HG03066 (cell line): ENCODE measurements around the gene TPRG1L.
A peak's percentile ranks its signal among the peaks of the same experiment; 100 is the strongest.
"Not testable (repeated sequence)": the region's sequence is repeated elsewhere in the genome, so short reads cannot be mapped to it uniquely, and the experiment has no call there.

Source experiments
- ATAC-seq: cut with Tn5 transposase; IDR thresholded peaks from one replicate; pipeline ENCODE4 v1.9.1; 2021; ENCODE audit warnings: low read depth; ENCODE audit not compliant: unreplicated experiment

The TPRG1L gene

GRCh38 chr1:3624200-3625136 lies at the start of gene TPRG1L:
TPRG1L (plus strand) TSS chr1:3625015; CDS start chr1:3625073, 58 bp downstream.
- ATAC-seq: peak; percentile 90

- ATAC-seq: not testable (repeated sequence)
Measured at GRCh38 chr1:3575515-3575914, 49.3 kb upstream of the TPRG1L start.

DNA sequence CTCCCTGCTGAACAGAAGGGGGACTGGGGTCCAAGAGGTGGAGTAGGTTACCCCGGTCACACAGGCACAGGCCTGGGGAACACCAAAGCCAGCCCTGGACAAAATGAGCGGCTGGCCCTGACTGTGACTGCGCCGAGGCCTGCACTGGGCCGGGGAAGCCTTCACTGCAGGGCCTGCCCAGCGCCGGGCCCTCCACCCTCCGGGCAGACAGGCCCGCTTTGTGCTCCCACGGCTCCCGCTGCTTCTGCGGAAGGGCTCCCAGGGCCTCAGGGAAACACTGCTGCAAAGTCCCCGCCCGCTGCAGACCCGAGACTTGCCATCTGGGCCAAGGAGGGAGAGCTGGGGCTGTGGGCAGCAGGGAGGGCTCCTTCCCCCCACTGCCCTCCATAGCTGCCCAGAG lies 48.8 kb upstream of the TPRG1L start:
- no peak for ATAC-seq

DNA sequence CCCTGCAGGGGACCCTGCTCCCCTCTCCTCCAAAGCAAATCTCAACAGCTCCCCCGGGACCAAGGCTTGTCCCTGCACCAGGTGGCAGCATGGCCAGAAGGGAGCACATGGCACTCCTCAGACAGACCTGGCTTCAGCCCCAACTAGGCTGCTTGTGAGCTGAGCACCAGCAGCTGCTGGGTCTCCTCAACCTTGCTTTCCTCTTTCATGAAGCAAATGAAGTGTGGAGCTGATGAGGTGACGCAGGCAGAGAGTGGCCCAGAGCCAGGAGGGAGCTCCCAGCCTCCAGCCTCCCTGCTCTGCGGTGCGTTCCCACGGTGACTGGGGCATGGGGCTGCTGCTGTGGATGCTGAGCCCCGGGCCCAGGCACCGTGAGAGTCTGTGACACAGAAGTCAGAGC lies 47.5 kb upstream of the TPRG1L start:
- ATAC-seq: no peak

GRCh38 chr1:3577711-3578432 lies 46.9 kb upstream of the TPRG1L start:
- no peak for ATAC-seq

DNA sequence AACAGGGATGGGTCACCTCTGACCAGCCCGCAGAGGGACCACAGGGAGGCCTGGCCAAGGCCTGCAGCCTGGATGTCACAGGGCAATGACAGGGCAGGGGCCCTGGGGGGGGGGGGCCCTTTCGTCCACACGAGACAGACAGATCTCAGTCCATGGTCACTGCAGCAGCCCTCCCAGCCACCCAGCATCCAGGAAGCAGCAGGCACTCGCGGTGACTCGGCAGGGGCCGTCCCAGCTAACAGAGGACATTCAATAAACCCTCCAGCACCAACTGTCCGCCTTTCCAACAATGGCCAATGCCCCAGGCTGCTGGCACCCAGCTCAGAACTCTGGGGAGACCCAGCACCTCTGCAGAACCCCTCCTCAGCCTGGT lies 46.4 kb upstream of the TPRG1L start:
- no peak for ATAC-seq

GRCh38 chr1:3578906-3579305 lies 45.9 kb upstream of the TPRG1L start:
- no peak for ATAC-seq

- ATAC-seq: no peak
Measured at GRCh38 chr1:3579626-3580025, 45.2 kb upstream of the TPRG1L start.

DNA sequence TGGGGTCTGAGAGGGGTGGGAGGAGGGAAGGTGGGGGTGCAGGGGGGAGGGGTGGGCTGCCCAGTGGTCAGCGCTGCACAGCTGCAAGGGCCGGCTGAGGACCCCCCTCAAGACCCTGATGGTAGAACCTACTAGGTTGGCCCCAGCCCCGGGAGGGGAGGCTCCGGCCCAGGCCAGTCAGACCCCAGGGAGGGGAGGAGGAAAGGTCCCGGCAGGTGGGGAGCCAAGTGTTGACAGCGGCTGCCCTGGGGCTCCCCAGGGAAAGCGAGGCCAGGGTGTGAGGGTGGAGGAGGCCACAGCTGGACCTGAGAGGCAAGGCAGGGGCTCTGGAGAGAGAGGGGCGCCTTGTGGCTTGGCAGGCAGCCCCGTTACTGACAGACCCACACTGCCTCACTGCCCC lies 44.6 kb upstream of the TPRG1L start:
- no peak for ATAC-seq

GRCh38 chr1:3581296-3582036 lies 43.3 kb upstream of the TPRG1L start:
- ATAC-seq: no peak

- ATAC-seq: not testable (repeated sequence)
Measured at GRCh38 chr1:3583751-3584150, 41.1 kb upstream of the TPRG1L start.

- no peak for ATAC-seq
Measured at GRCh38 chr1:3584915-3585314, 39.9 kb upstream of the TPRG1L start.

GRCh38 chr1:3585353-3585868 lies 39.4 kb upstream of the TPRG1L start:
- not testable (repeated sequence) for ATAC-seq

GRCh38 chr1:3585940-3586568 lies 38.8 kb upstream of the TPRG1L start:
- no peak for ATAC-seq

GRCh38 chr1:3586986-3587759 lies 37.6 kb upstream of the TPRG1L start:
- no peak for ATAC-seq

DNA sequence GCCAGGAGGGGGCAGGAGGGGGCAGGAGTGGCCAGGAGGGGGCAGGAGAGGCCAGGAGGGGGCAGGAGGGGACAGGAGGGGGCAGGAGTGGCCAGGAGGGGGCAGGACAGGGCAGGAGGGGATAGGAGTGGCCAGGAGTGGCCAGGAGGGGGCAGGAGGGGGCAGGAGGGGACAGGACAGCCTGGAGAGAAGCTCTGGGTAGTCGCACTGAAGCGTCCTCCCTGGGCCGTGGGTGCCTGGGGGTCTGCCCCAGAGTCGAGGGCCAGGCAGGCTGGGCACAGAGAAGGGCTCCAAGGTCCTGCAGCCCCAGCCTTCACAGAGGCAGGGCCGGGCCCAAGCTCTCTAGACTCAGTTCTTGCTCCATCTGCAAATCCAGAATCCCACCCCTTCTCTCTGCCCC lies 36.4 kb upstream of the TPRG1L start:
- ATAC-seq: no peak

- no peak for ATAC-seq
Measured at GRCh38 chr1:3590139-3590763, 34.6 kb upstream of the TPRG1L start.

GRCh38 chr1:3590951-3591865 lies 33.6 kb upstream of the TPRG1L start:
- no peak for ATAC-seq
